A549 (cell line): ENCODE data around the gene HIC1. TPM values are rescaled to one million over a fixed set of nuclear protein-coding genes. Genes with fewer than 3 reads are reported as not detected.

Source experiments
- ATAC-seq, 2 experiments: fragments of 200-7000 bp in 1 of 2; fragments of >200 bp in 1 of 2; cut with Nextera tagmentation in 1 of 2; cut with Tn5 transposase in 1 of 2; 3 replicates each; pipeline versions ENCODE4 v1.8.0 to v1.9.1; 2018 to 2020; ENCODE audit warnings: mild to moderate bottlenecking in 1 of 2, moderate library complexity in 1 of 2
- CTCF ChIA-PET: fragments of 300-600 bp; sonication (Branson Sonifier 250); formaldehyde crosslinking; extraction: SDS; loops from one replicate; lab custom pipeline; 2021; ENCODE audit warnings: antibody characterized with exemption, inconsistent platforms; lab: Yijun Ruan, JAX
- POLR2A ChIA-PET: fragments of 350-600 bp; formaldehyde crosslinking; extraction: SDS; loops from one replicate; lab custom pipeline; 2021; ENCODE audit warnings: antibody characterized with exemption, inconsistent platforms; lab: Yijun Ruan, JAX
- DNase-seq, 2 experiments: peaks; one replicate each; pipeline versions ENCODE4 v3.0.0 to v3.0.0-alpha.2; 2011 to 2016; ENCODE audit warnings: low read depth in 1 of 2, low spot score in 1 of 2
- FAIRE-seq: peaks from 2 replicates; lab custom pipeline; 2011; peaks lifted over from hg19 to GRCh38; lab: Jason Lieb, UNC
- H3K27ac ChIP-seq, 2 experiments: fragments of >200 bp; sonication (Bioruptor Twin); formaldehyde crosslinking; 3 replicates each; pipeline ENCODE4 v1.5.1; 2016 to 2017
- H3K4me1 ChIP-seq: fragments of >200 bp; sonication (Bioruptor Twin); formaldehyde crosslinking; 3 replicates; pipeline ENCODE4 v1.6.1; 2016
- H3K4me2 ChIP-seq: fragments of >200 bp; sonication (Bioruptor Twin); formaldehyde crosslinking; 3 replicates; pipeline ENCODE4 v1.6.1; 2016
- H3K4me3 ChIP-seq: fragments of >200 bp; sonication (Bioruptor Twin); formaldehyde crosslinking; 3 replicates; pipeline ENCODE4 v1.5.1; 2016
- H3K9me3 ChIP-seq: fragments of >200 bp; sonication (Bioruptor Twin); formaldehyde crosslinking; 3 replicates; pipeline ENCODE4 v1.6.1; 2016
- CBX2 ChIP-seq: fragments of 200-600 bp; sonication (generic); IDR thresholded peaks from 2 replicates; pipeline ENCODE4 v1.6.1; 2016; ENCODE audit warnings: low read depth, mild to moderate bottlenecking, borderline replicate concordance
- CBX8 ChIP-seq: fragments of 200-600 bp; sonication (generic); IDR thresholded peaks from 2 replicates; pipeline ENCODE4 v1.6.1; 2016
- E2F6 ChIP-seq: IDR thresholded peaks from 2 replicates; pipeline ENCODE4 v1.6.1; 2012; ENCODE audit warnings: low read depth, borderline replicate concordance
- FOSL2 ChIP-seq, 2 experiments: fragments of 450-650 bp in 1 of 2; fragments of >200 bp in 1 of 2; sonication (Bioruptor Twin) in 1 of 2; formaldehyde crosslinking; IDR thresholded peaks; 2 replicates each; pipeline versions ENCODE4 v1.5.0 to v1.6.1; 2016 to 2020; ENCODE audit warnings: mild to moderate bottlenecking in 1 of 2, moderate library complexity in 1 of 2
- FOXS1 ChIP-seq: fragments of 250-450 bp; sonication (Bioruptor Pico); IDR thresholded peaks from 2 replicates; pipeline ENCODE4 v1.5.0; 2020; ENCODE audit warnings: mild to moderate bottlenecking, moderate library complexity
- HES2 ChIP-seq: fragments of >200 bp; sonication (Bioruptor Twin); formaldehyde crosslinking; IDR thresholded peaks from 2 replicates; pipeline ENCODE4 v1.6.1; 2016
- HOXB5 ChIP-seq: fragments of 250-450 bp; sonication (Bioruptor Pico); IDR thresholded peaks from 2 replicates; pipeline ENCODE4 v1.5.0; 2020; ENCODE audit warnings: mild to moderate bottlenecking, moderate library complexity
- JUN ChIP-seq, 2 experiments: fragments of >200 bp; sonication (Bioruptor Twin); formaldehyde crosslinking; IDR thresholded peaks; 2 replicates in 1 of 2; 3 replicates in 1 of 2; pipeline ENCODE4 v1.6.1; 2016 to 2017
- MAFK ChIP-seq: fragments of 450-650 bp; IDR thresholded peaks from 2 replicates; pipeline ENCODE4 v1.6.1; 2014; ENCODE audit not compliant: partially characterized antibody
- MAX ChIP-seq: IDR thresholded peaks from 2 replicates; pipeline ENCODE4 v1.6.1; 2012
- MAZ ChIP-seq: fragments of 150-350 bp; IDR thresholded peaks from 2 replicates; pipeline ENCODE4 v1.6.1; 2014; ENCODE audit warnings: antibody characterized with exemption, low read depth, low read length, borderline replicate concordance
- MYC ChIP-seq: IDR thresholded peaks from 2 replicates; pipeline ENCODE4 v1.6.1; 2012; ENCODE audit warnings: mild to moderate bottlenecking, inconsistent platforms, low read length, improper control_type of control experiment, borderline replicate concordance
- NFE2L2 ChIP-seq: fragments of 150-350 bp; conservative IDR thresholded peaks from 2 replicates; pipeline ENCODE4 v1.6.1; 2014; ENCODE audit warnings: low read length
- NPAS2 ChIP-seq: fragments of 250-450 bp; sonication (Bioruptor Pico); IDR thresholded peaks from 2 replicates; pipeline ENCODE4 v1.8.0; 2022; ENCODE audit warnings: mild to moderate bottlenecking, moderate library complexity, borderline replicate concordance
- RARB ChIP-seq: fragments of 250-450 bp; sonication (Bioruptor Pico); IDR thresholded peaks from 2 replicates; pipeline ENCODE4 v1.8.0; 2021; ENCODE audit warnings: mild to moderate bottlenecking, moderate library complexity
- USF2 ChIP-seq: fragments of 450-650 bp; IDR thresholded peaks from 2 replicates; pipeline ENCODE4 v1.6.1; 2014; ENCODE audit warnings: antibody characterized with exemption
- WGBS: methylation state at CpG from one replicate; pipeline ENCODE4 v1.1.6; 2017; ENCODE audit errors: missing lambda C conversion rate; 5-methylcytosine and 5-hydroxymethylcytosine counted together
- polyA plus RNA-seq, 4 experiments: library from polyadenylated mRNA; depleted of rRNA in 3 of 4; stranded (reverse); fragments of >200 nt; fragmentation: RNase III in 1 of 4; extraction: RNeasy Plus Mini Kit Qiagen cat#74134 plus additional on column Dnase treatment in 1 of 4; gene quantifications; 2 replicates in 3 of 4; 3 replicates in 1 of 4; pipeline ENCODE4 v1.2.3, GENCODE V29; 2011 to 2017
- TF ChIP-seq, protein P1 (sequence below): fragments of 200-600 bp; sonication (generic); IDR thresholded peaks from 2 replicates; pipeline ENCODE4 v1.6.1; 2016; ENCODE audit warnings: antibody characterized with exemption, mild to moderate bottlenecking, moderate library complexity

The HIC1 gene
- polyA plus RNA-seq, 2 of the 4 experiments (the other 2 are of a cell fraction) = 0.13 to 1.3 TPM

DNA sequence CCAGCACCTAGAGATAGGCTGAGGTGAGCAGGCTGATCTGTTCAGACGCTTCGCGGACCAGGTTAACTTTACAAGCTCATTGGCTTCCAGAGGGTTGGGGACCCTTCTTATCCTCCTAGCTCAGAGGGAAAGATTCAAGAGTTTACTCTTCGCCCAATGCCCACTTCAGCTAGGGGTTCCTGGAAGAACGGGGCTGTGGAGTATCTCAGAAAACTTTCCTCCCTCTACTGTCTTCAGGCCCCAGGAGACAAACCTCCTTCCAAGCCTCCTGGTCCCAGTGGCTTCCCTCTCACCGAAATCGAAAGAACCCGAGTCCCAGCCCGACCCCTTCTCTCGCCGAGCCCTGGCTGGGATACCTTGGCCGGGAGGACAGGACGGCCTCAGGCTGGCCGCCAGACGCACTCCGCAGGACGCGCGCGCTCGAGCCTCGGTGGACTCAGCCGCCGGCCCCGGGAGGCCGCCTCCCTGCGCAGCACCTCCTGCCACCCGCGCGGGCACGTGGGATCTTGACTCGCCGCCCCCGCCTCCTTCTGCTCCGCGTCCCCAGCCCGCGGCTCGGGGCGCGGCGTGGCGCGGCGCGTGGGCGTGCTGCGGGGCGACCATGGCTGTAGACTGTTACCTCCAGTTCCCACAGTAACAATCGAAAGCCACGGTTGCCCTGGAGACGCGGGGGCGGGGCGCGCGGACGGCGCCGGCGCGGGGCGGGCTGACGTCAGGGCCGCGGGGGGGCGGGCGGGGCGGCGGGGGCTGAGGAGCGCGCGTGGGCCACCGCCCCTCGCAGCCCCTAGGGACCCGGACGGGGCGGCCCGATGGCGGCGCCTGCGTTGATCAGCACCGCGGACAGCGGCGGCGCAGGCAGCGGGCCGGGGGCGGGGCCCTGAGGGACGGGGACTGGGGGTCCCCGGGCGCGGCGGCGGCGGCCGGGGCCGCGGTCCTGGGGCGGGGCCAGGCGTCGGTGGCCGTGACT is 5.3 kb upstream of the HIC1 start (continued):
- TF ChIP-seq HES2 (no peak), HOXB5 (peak; percentile 49; the same call in 1 of the 2 replicates), NPAS2 (CRISPR knock-in tag) (no peak), RARB (CRISPR knock-in tag) (no peak), CBX2 (no peak), CBX8 (no peak), MAFK (no peak)

DNA sequence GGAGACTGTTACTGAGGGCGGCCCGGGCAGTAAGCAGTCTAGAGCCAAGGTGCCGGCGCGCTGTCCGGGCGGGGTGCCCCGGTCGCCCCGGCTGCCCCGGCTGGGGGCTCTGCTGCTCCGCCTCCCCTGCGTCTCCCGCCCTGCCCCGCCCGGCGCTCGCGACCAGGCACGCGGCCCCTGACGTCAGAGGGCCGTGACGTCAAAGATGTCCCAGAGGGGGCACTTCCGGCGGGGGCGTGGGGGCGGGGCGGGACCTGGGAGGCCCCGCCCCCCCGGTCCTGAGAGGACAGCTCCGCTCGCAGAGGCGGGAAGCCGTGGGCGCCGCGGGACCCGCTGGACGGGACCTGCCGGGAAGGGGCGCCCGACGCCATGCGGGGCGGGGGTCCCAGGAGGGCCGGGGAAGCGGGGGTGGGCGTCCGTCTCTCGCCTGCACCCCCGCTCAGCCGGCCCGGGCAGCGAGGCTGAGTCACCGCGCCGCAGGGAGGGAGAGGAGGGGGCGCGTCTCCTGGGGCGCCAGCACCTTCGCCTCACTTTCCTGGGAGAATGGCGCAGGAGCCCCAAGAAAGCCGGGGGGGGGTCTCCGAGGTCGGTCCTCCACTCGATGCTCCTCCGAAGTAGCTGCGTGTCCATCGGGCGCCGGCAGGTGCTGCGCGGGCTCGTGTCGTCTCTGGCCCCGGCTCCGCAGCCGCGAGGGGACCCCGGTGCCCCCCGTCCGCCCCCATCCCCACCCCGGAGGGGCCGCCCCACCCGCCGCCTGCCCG is 4.4 kb upstream of the HIC1 start:
- no peak for FAIRE-seq

More for the DNA sequence above, 4.4 kb upstream of the HIC1 start:
- H3K27ac ChIP-seq = peak overlapping the region; percentile 82 to 89
- H3K9me3 ChIP-seq = no peaks in the 10 kb centered on the region
- 1% methylated on average over 16 of the region's 88 CpGs for WGBS
- ChIA-PET CTCF (interaction anchor here (1.0 to 2.0 kb wide), 6 partner anchors 10 to 201 kb away, joined by 3 to 28 read pairs (median 3); no protein-coding TSS in a partner anchor), POLR2A (interaction anchor here (1.1 kb wide), 1 partner anchor 253 kb away, joined by 6 read pairs; the partner anchor contains the start of gene SMG6)
- TF ChIP-seq MYC (peak; percentile 92; the same call in 1 of the 2 replicates), FOSL2 (IDR thresholded peaks at IDR 0.05) (0 out of 2 replicates have a peak, but pooled peaks have one; percentile 29), FOSL2 (CRISPR knock-in tag; IDR thresholded peaks at IDR 0.05) (peak; percentile 24; the same call in 1 of the 2 replicates), NFE2L2 (no peak), MAX (peak; percentile 93), NPAS2 (CRISPR knock-in tag) (no peak), E2F6 (peak; percentile 85), FOXS1 (no peak), HOXB5 (no peak), MAZ (peak; percentile 89; the same call in 1 of the 2 replicates), JUN (IDR thresholded peaks at IDR 0.05) (peak in 1 of 2 experiments; percentile 44; a peak in 3 of 5 replicates), USF2 (no peak)
- TF ChIP-seq, protein P1, sequence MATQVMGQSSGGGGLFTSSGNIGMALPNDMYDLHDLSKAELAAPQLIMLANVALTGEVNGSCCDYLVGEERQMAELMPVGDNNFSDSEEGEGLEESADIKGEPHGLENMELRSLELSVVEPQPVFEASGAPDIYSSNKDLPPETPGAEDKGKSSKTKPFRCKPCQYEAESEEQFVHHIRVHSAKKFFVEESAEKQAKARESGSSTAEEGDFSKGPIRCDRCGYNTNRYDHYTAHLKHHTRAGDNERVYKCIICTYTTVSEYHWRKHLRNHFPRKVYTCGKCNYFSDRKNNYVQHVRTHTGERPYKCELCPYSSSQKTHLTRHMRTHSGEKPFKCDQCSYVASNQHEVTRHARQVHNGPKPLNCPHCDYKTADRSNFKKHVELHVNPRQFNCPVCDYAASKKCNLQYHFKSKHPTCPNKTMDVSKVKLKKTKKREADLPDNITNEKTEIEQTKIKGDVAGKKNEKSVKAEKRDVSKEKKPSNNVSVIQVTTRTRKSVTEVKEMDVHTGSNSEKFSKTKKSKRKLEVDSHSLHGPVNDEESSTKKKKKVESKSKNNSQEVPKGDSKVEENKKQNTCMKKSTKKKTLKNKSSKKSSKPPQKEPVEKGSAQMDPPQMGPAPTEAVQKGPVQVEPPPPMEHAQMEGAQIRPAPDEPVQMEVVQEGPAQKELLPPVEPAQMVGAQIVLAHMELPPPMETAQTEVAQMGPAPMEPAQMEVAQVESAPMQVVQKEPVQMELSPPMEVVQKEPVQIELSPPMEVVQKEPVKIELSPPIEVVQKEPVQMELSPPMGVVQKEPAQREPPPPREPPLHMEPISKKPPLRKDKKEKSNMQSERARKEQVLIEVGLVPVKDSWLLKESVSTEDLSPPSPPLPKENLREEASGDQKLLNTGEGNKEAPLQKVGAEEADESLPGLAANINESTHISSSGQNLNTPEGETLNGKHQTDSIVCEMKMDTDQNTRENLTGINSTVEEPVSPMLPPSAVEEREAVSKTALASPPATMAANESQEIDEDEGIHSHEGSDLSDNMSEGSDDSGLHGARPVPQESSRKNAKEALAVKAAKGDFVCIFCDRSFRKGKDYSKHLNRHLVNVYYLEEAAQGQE = peak; percentile 83
- ATAC-seq (peak in 1 of 2 experiments; percentile 6; a peak in 3 of 6 replicates), DNase-seq (peak; percentile 57 to 85)
- peak overlapping the region; percentile 96 for H3K4me2 ChIP-seq
- peak overlapping the region; percentile 70 for H3K4me3 ChIP-seq
- H3K4me1 ChIP-seq = peaks cover 12% of the 10 kb centered on the region; the same call in 2 of the 3 replicates
